Measurements from ENCODE around the gene SAMD13. TPM values are rescaled to one million over a fixed set of nuclear protein-coding genes. Genes with fewer than 3 reads are reported as not detected.

The SAMD13 gene
- total and polyA plus RNA-seq, 10 of the 15 experiments (the other 5 are each of a cell fraction or from before 2014, with no cell fraction given), result 0.81 to 1.9 (median 1.2) TPM; not detected in 1

DNA sequence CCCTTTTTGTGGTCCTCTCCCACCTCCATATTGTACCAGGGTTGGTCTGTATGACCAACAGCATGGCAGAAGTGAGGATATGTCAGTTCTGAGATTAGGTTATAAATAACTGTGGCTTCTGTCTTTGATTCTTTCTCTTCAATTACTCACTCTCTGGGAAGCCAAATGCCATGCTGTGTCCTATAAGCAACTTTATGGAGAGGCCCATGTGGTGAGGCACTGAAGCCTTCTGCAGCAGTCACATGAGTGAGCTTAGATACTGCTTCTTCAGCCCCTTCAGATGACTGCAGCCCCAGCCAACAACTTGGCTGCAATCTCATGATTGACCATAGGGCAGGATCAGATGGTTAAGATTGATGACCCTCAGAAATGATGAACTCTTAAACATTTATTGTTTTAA, 34.0 kb upstream of the SAMD13 start (continued):
- TF ChIP-seq SUZ12 (IDR thresholded peaks at IDR 0.05; ENCODE audit: unreplicated experiment) (no peak), NFYA (IDR thresholded peaks at IDR 0.05; ENCODE audit: borderline replicate concordance, low read depth, low read length) (no peak), SMAD1 (IDR thresholded peaks at IDR 0.05; ENCODE audit: low read depth, partially characterized antibody) (no peak)

DNA sequence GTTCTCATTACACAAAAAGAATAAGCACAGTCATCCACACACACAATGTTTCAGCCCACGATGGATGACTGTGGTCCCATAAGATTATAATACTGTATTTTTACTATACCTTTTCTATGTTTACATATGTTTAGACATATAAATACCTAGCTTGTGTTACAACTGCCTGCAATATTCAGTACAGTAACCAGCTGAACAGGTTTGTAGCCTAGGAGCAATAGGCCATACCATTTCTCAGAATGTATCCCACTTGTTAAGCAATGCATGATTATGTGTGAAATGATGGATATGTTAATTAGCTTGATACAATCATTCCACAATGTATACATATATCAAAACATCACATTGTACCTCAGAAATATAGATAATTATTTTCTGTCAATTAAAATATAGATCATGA, 33.2 kb upstream of the SAMD13 start:
- Histone ChIP-seq H3K9me3 (replicated peaks; ENCODE audit: control insufficient read depth, insufficient read depth, low read length) (peaks cover 1% of the 10 kb centered on the region; the same call in 1 of the 3 replicates), H3K27ac (ENCODE audit: control insufficient read depth, insufficient read depth) (no peak overlapping the region), H3K4me3 (no peak overlapping the region), H3K4me2 (ENCODE audit: control insufficient read depth, insufficient read depth) (no peak overlapping the region), H4K20me1 (ENCODE audit: control insufficient read depth, insufficient read depth) (no peaks in the 10 kb centered on the region), H3K4me1 (ENCODE audit: control insufficient read depth, insufficient read depth, low read length) (peaks cover 15% of the 10 kb centered on the region), H3K9ac (ENCODE audit: control insufficient read depth, insufficient read depth, low read length) (no peak overlapping the region), H2AFZ (ENCODE audit: control insufficient read depth, low read depth, low read length) (no peak overlapping the region), H3K36me3 (ENCODE audit: control insufficient read depth in 2 of 2, insufficient read depth in 2 of 2, low read length in 1 of 2) (no peaks in the 10 kb centered on the region), H3K79me2 (ENCODE audit: control insufficient read depth, insufficient read depth, low read length) (no peaks in the 10 kb centered on the region), H3K27me3 (replicated peaks in 1 of 2; ENCODE audit: control insufficient read depth in 2 of 2, insufficient read depth in 2 of 2, low read length in 1 of 2) (no peaks in the 10 kb centered on the region; a peak in 1 of 4 replicates)
- CTCF ChIA-PET, result no interaction called here
- ATAC-seq (no peak), FAIRE-seq (no peak), DNase-seq (ENCODE audit: low read depth, low spot score) (no peak)
- RAD21 ChIA-PET (ENCODE audit: unreplicated experiment), result no interaction called here
- POLR2A ChIA-PET, result no interaction called here
- no TSS peak for BruUV-seq (replicated peaks)
- intact Hi-C loops (cut with micrococcal nuclease; ENCODE audit: unreplicated experiment), result no loop called here
- SMC1A ChIA-PET (ENCODE audit: uncharacterized antibody, unreplicated experiment), result no interaction called here
- no peak for TF ChIP-seq RAD21 (IDR thresholded peaks at IDR 0.05; ENCODE audit: insufficient read depth, low read depth, low read length)
- TF ChIP-seq CREM (IDR thresholded peaks at IDR 0.05; ENCODE audit: low read depth), result no peak
- no peak for TF ChIP-seq KLF5 (IDR thresholded peaks at IDR 0.05; ENCODE audit: partially characterized antibody)
- no peak for TF ChIP-seq RAD51 (IDR thresholded peaks at IDR 0.05)
- TF ChIP-seq, protein P1, sequence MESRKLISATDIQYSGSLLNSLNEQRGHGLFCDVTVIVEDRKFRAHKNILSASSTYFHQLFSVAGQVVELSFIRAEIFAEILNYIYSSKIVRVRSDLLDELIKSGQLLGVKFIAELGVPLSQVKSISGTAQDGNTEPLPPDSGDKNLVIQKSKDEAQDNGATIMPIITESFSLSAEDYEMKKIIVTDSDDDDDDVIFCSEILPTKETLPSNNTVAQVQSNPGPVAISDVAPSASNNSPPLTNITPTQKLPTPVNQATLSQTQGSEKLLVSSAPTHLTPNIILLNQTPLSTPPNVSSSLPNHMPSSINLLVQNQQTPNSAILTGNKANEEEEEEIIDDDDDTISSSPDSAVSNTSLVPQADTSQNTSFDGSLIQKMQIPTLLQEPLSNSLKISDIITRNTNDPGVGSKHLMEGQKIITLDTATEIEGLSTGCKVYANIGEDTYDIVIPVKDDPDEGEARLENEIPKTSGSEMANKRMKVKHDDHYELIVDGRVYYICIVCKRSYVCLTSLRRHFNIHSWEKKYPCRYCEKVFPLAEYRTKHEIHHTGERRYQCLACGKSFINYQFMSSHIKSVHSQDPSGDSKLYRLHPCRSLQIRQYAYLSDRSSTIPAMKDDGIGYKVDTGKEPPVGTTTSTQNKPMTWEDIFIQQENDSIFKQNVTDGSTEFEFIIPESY (IDR thresholded peaks at IDR 0.05), result no peak
- no peak for TF ChIP-seq ZNF217 (IDR thresholded peaks at IDR 0.05)
- in situ Hi-C loops (cut with MboI), result no loop called here
- 89% methylated on average over 1 of the region's 1 CpG for WGBS (ENCODE audit: insufficient coverage, insufficient replicate concordance, low lambda C conversion rate, missing lambda C conversion rate)

Measured in GM12878 (cell line).